Hematopoietic multipotent progenitor cell treated with erythropoietin and hydrocortisone succinate and interleukin-3 and kit ligand, for 15 days (in vitro differentiated cells): ENCODE results near the gene LAMA4.
"Not testable (repeated sequence)": the region's sequence is repeated elsewhere in the genome, so short reads cannot be mapped to it uniquely, and the experiment has no call there.

Experiments
- DNase-seq: peaks from one replicate; pipeline ENCODE4 v3.0.0-alpha.2; 2015; ENCODE audit warnings: low spot score

The LAMA4 gene

DNA sequence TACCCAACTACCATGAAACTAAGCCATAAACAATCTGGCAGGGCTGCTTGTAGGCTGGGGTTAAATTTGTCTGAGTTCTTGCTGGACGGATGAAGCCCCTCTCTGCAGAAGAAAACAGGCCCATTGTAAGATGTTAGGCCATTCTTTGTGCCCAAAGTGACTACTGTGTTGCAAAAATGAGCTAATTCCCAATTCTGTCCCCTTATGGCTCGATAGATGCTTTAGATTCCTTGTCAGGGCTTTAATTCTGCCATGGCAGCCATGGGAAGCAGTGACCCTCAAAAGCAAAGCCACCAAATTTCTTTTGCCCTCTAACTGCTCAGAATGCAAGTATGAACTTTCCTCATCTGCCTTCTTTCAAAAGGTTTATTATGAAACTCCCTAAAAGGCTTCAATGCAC is 45.2 kb downstream of the LAMA4 start:
- no peak for DNase-seq

DNA sequence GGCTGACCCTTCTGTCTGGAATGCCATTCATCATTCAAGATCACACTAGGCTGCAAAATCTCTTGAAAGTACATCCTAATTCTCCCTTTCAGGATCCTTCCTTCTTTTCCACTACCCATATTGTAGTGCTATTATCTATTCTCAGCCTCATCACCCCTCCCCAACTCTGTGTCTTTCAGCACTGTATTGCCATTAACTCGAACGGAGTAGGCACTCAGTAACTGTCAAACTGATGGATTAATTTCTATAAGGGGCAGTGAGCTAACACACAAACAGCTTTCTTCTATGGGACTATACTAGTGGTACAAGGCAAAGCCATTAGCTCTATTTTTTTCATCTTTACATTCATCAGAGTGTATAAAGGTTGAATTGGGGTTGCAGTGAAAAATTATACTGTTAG is 46.6 kb downstream of the LAMA4 start:
- DNase-seq: no peak

DNA sequence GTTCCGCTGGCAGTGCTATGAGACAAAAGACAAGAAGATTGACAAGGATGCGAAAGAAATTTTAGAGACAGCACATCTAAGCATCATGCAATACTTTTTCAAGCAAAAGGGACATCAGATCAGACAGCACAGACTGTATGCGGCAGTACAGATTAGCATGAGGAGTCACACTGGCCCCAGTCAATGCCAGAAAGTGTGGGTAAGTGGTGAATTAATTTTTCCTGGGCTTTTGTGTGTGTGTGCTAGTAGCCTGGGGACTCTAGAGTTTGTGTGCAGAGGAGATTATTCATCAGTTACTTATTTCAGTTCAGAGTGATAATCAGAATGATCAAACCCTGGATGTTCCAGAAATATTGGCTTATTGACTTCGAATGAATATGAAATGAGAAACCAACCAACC is 47.2 kb downstream of the LAMA4 start:
- DNase-seq: no peak

DNA sequence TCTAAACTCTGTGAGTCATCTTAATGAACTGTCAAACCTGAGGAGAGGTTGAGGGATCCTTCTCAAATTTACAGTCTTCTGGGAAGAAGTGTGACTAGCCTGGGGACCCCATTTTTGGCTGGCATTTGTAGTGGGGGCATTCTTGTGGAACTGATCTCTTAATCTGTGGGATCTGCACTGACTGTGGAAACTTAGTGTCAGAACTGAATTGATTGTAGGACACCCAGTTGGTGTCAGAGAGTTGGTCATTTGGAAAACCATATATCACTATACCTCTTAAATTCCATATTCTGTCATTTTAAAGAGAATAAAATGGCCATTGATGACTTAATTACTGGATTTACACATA is 48.3 kb downstream of the LAMA4 start:
- DNase-seq: no peak

DNA sequence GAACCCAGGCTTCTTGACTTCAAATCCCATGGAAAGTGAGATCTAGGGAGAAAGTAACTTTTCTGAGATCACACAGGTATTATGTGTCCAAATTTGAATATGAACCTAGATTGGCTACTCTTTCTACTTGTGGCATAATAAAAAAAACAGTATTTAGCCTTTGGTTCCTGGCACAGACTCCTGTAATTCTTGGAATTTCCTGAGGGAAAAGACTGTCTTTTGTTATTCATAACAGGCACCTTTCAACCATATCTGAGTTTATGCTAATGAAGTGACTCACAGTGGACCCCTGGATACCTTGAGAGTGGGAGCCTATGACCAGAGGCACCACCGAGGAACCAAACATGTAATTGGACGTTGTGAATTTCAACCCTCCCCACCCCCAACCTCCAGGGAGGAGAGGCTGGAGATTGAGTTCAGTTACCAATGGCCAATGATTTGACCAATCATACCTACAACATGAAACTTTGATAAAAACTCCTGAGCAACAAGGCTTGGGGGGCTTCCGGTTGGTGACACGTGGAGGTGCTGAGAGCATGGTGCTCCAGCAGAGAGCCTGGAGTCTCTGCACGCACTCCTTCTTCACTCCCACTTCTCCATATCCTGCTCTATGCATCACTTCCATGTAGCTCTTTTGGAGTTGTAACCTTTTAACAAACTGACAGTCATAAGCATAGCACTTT is 48.8 kb downstream of the LAMA4 start:
- DNase-seq: no peak

DNA sequence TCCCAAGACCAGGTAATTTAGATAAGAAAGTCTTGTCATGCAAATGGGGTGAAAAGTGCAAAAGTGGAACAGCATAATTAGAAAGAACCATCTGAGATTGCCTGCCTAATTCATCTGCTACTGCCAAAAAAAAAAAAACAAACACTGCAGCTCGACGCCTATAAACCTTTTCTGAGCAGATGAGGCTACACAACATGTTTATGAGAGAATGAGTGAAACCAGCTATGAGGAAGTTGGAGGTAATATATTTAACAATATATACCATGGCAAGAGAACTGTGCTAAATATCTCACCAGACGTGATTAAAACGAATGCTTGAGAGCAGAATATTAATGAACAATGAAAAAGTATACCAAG is 50.0 kb downstream of the LAMA4 start:
- DNase-seq: no peak

DNA sequence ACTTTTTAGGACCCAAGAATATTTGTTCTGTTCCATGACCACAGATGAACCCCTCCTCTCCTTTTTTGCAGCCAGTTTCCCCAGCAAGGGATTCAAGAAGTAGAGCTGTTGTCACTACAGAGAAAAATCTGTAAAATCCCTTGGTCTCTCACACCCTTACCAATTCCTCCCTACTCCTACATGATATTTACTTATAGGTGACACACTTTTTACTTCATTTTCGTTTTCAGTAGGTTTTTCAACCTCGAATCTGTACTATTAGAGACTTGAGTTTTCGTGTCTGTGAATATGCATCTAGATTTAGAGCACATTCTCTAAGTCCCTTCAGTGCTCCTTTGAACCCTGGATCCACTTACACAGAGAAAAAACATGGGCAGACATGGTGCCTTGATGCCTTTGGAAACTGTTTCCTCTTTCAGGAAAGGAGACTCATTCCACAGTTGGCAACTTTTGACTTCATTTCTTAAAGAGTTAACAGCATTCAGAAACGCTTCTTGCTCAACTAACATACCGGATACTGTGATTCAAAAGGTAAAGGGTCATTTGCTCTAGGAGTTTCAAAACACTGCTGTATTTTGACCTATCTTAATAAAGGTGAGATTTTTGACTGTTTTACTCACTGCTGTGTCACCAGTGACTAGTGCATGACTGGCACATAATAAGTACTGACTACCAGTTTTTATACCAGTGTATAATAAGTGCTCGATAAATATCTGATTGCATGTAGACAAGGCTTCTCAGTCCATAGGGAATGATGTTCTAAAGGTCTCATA is 50.6 kb downstream of the LAMA4 start:
- no peak for DNase-seq

DNA sequence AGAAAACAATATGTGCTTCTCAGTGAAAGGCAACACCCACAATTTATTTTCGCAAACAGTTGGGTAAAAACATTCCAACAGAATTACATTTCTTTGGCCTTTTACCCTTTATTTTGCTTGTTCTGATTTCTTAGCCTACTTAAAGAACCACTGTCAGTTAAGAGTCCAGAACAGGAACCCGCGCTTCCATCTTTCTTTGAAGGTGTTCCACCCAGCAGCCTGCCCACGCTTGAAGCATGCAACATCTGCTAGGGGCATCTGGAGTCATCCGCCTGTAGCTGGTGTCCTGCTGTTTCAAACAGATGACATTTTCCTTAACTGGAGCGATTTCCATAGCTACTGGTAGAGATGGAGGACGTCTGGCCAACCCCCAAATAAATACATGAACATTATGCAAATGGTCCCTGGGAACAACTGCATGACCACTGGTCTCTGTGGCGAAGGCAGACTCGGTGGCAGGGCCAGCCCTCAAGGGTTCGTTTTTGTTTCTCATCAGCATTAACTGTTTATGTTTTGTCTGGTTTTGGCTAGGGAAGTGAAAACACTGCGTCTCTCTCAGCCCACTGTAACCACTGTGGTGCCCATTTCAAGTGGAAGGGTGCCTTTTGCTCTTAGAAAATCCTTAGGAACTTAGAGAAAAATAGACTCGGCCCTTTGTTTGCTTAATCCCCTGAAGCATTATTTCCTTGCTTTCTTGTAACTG is 51.6 kb downstream of the LAMA4 start:
- DNase-seq: no peak

DNA sequence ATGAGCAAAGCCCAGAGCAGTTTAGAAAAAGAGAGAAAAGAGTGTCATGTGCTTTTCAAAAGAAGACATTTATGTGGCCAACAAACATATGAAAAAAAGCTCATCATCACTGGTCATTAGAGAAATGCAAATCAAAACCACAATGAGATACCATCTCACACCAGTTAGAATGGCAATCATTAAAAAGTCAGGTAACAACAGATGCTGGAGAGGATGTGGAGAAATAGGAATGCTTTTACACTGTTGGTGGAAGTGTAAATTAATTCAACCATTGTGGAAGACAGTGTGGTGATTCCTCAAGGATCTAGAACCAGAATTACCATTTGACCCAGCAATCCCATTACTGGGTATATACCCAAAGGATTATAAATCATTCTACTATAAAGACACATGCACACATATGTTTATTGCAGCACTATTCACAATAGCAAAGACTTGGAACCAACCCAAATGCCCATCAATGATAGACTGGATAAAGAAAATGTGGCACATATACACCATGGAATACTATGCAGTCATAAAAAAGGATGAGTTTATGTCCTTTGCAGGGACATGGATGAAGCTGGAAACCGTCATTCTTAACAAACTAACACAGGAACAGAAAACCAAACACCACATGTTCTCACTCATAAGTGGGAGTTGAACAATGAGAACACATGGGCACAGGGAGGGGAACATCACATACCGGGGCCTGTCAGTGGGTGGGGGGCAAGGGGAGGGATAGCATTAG is 54.0 kb downstream of the LAMA4 start:
- not testable (repeated sequence) for DNase-seq

DNA sequence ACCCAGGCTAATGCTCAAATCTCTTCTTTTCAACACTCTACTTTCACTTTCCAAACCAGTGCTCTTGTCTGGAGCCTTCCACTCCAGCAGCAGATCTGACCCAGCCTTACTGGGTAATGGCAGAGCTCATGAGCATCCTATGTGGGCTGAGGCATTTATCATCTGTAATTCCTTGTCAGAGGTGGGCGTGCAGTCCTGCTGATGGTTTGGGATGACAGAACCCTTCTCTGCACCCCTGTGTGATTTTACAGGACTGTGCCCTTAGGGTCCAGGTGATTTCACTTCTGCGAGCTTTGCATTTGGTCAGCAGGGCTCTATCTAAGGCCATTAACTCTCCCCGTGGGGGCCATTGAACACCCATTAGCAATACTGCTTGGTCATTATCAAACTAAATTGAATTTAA is 55.4 kb downstream of the LAMA4 start:
- no peak for DNase-seq

DNA sequence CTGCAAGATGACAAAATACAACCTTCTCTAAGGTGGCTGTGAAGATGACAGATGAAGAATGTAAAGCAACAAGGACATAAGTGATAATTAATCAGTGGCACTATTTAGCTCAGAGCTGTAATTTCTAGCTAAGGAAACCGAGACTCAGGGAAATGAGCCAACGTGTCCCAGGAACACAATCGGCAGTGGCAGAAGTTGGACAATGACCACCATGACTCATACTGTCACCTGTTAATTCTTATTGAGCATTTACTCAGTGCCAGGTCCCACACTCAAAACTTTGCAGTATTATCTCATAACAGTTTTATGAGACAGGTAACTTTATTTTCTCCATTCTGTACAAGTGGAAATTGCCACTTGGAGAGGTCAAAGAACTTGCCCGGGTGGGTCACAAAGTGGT is 55.8 kb downstream of the LAMA4 start:
- DNase-seq: no peak

DNA sequence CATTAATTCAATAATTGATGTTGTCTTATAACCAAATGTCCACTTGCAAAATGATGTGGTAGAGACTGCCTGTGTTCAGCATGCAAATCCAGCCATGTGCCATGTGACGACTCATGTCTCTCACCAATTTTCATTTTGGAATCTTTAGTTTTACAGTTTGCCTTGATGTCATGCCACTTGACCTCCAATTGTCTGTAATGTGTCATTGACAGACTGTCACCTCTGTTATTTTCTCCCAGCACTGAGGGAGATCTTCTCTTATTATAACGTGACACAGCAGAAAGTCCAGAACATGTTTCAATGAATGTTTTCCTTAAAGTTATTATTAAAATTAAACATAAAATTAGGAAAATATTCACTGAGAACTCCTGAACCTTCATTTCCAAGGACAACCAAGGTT is 56.7 kb downstream of the LAMA4 start:
- DNase-seq: no peak

DNA sequence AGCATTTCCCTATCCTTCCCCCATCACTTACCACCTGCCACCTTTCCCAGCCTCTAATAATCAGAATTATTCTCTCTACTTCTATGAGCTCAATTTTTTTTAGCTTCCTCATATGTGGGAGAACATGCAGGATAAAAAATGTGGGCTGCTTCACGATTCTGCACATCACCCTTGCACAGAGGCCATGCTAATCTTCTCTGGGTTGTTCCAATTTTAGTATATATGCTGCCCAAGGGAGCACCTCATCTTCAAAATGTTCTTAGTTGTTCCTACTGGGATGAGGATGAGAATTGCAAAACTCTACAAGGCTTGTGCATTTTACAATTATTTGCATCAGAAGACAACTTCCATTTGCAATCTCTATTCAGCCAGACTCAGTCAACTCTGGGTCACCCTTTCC is 58.1 kb downstream of the LAMA4 start:
- DNase-seq: no peak

DNA sequence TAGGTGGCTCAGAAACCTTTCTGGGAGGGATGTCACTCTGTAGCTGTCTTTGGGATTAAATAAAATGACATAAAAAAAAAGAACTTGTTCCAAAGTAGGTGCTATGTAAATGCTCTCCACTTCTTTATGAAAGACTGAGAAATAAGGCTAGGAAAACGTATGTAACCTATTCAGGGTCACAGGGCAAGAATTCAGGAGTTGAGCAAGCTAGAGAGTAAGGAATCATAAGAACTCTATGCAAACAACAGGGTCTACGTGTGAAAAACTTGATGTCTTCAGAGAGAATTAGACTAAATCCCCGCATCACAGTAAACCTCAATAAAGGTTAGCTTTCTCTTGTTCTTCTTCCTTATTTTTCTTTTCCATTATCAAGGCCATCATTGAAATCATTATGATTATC is 59.2 kb downstream of the LAMA4 start:
- DNase-seq: no peak

DNA sequence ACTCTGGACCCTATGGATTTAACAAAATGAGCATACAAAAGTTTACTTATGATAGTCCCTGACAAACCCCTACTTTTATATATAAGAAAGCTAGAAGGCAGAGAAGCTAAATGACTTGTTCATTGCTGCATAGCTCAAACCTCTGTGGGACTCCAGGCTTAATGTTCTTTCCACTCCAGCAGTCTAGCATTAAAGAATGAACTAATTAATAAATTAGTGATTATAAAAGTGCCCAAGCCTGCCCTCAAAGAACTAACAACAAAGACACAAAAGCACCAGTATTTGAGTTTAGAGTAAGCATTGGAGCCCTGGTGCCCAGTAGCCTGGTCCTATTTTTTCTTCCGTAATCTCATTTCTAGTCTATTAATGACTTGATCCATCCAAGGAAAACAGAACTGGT is 59.9 kb downstream of the LAMA4 start:
- DNase-seq: no peak

DNA sequence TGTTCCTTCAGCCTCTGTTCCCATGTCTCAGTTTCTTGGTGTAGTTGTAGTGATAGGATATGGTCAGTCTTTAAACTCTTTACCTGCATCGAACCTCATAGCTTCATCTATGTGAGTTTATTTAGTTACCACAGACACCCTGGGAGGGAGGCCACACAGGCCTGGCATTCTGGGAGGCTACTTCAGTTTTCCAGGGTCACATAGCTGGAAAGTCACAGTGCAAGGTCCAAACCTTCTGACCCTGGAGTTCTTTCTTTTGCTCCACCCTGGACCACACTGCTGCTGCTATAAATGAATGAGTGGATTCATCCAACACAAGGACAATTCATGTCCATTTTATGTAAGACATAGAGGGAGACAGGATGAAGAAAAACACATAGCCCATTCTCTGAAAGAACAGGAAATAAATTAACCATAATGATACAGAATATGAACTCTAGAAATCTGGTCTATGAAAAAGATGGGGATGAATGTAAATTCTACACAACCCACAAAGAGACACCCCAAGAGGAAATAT is 60.8 kb downstream of the LAMA4 start:
- no peak for DNase-seq

DNA sequence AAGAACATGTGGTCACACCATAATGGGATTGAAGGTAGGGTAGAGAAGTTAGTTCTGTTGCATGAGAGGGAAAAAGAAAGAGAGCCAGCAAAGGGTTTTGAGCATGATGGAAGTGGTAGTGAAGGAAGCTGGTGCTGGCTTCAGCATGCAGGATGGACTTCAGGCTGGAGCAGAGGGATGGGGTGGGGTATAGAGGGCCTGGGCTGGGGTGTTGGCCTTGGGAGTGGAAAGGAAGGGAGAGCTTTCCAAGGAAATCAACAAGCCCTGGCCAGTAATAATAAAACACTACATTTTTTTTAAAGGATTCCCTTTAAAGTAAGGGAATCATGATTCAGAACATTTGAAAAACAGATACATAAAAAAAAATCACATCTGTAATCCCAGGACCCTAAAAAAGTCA is 61.2 kb downstream of the LAMA4 start:
- no peak for DNase-seq

DNA sequence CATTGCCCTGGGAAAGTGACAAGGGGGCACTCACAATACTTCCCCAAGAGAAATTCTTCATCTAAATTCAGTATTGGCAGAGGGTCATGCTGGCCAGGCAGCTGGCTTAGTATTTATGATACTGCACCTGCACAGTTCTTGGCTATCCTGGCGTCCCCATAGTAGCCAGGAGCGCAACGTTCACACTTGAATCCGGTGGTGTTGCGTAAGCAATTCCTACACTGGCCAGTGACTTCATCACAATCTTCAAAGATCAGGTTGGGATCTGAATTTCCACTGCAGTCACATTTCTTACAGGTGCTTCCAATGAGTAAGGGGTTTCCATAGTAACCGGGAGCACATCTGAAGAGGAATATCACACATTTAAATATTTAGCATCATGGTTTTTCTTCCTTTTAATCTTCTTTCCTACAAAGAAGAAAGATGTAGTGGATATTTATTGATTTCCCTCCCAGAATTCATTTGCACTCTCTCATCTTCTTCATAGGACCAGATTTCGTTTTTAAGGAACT is 62.8 kb downstream of the LAMA4 start:
- no peak for DNase-seq

DNA sequence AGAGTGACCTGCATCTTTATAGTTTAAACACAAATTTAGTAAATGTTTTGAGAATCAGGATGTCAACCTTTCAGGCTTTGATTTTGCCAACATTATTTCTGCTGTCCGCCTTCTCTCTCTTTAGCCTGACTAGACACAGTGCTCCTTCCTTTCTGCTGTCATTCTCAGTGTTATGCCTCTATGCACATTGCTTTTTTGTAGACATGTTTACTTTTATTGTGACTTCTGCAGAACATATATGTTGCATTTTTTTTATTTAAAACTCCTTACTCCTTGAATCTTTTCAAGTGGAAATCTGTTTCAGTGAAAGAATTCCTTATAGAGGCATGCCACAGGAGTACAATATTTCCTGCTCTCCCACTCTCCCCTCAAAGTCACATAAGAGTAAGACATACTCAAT is 64.2 kb downstream of the LAMA4 start:
- no peak for DNase-seq

DNA sequence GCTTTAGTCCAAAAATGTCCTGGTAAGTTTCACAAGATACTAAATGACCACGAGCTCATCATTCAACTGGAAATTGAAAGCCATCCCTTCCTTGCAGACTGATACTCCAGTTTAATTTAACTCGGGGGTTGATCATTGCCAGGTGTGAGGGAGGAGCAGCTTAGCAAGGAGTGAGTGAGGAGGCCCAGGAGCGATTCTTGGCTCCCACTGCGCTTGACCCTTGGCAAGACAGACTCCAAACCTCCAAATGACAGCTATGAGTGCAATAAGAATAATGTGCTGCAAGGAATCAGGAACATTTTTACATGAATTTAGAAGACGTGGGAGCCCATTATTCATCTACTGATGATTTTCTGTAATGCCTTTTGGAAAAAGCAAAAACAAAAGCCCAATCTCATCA is 64.9 kb downstream of the LAMA4 start:
- no peak for DNase-seq

DNA sequence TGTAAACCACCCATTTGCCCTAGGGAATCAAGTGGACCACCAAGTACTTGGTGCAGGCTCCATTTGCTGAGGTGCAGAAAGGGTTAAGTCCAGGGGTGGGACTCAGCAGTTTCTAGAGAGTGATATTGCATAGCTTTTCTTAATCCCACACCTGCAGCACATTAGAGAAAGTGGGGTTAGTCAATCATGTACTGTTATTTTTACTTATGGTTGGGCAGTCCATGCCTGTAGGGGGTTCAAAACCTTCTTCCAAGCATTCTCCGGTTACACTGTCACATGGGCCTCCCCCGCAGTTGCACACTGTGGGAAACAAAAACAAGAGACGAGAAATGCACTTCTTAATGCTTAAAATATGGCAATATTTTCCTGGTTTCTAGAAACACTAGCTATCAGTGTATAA is 65.5 kb downstream of the LAMA4 start:
- no peak for DNase-seq

DNA sequence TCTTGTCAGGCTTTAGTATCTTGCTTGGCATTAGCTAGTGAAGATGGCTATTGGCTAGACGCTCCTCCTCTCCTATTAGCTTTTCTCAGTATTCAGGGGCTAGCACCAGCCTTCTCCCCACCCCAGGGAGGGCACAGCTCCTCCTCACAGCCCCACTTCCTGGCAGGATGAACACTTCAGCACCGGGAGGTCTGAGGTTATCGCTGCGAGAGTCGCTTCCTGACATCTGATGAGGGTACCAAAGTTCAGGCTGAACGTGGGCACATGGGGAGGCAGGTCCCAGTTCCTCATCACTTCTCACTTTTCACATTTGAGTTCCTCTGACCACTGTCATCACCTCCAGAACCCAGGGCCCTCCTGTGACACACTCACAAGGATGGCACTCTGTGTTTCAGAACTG is 66.6 kb downstream of the LAMA4 start:
- DNase-seq: no peak
